HG03521 (cell line): ENCODE data around the gene ESYT2.

Source experiments
- ATAC-seq: cut with Tn5 transposase; IDR thresholded peaks from one replicate; pipeline ENCODE4 v1.9.1; 2021; ENCODE audit warnings: mild to moderate bottlenecking, moderate library complexity; ENCODE audit not compliant: unreplicated experiment

Gene ESYT2

GRCh38 chr7:158745057-158745715 is 84.1 kb downstream of the ESYT2 start:
- no peak for ATAC-seq

DNA sequence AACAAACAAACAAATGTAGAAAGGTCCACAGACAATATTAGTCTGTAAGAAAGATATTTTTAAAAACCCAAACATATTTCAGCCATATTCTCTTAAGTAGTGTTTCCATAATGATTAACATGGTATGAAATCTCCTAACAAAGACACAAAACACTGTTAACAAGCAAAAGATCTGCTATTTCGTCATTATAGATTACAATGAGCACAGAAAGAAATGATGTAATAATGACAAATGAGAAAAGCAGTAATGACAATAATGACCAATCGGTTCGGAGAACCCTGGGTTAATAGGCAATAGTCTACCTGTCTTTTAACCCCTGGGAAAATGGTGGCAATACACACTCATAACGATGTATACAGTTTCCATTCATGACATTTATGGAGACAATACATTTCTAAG is 85.2 kb downstream of the ESYT2 start:
- ATAC-seq: no peak

DNA sequence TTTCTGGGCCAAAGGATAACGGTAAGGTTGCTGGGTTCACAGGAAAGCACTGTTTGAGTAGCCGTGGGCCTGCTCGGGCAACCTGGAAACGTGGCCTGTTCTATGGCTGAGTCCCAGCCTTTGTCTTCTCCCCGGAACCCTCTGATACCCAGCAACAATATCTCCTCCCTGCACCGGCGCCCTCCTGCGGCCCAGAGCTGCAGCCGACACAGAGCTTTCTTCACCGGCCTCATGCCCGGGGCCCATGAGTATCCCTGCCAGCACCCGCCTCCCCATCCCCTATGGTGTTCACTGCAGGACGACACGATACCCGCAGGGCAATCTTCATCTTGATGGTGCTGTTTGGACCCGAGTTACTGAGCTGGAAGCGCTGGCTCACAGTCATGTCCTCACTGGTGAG is 86.1 kb downstream of the ESYT2 start:
- ATAC-seq: no peak

DNA sequence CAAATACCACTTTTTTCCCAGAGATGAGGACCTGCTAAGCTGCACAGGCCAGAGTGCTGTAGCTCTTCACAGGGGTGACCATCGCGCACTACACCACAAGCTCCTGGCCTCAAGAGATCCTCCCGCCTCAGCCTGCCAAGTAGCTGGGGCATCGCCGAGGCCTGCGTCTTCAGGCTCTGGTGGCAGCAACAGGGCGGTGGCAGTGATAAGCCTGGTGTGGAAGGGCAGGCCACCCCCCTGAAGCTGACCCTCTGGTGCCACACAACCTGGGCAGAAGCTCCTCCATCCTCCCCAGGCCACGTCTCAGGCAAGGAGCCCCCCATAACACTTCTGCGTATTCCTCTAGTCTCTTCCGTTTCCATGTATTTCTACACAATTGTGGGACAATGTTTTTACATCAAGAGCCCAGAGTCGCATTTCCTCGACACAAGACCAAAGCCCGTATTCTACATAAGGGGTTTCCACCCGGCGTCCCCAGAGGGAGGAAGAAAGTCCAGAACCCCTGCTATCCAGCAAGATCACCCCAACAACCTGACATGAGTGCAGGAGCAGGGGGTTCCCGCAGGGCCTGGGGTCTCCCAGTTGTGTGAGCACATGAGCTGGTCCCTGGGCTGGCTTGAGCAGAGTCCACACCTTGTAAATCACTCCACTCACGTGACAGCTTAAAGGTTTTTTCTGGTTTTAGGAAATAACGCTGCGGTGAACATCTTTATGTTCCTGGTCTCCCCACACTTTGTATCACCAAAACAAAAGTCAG is 87.1 kb downstream of the ESYT2 start:
- ATAC-seq: no peak

- ATAC-seq: no peak
Measured at GRCh38 chr7:158741294-158741666, 88.0 kb downstream of the ESYT2 start.

DNA sequence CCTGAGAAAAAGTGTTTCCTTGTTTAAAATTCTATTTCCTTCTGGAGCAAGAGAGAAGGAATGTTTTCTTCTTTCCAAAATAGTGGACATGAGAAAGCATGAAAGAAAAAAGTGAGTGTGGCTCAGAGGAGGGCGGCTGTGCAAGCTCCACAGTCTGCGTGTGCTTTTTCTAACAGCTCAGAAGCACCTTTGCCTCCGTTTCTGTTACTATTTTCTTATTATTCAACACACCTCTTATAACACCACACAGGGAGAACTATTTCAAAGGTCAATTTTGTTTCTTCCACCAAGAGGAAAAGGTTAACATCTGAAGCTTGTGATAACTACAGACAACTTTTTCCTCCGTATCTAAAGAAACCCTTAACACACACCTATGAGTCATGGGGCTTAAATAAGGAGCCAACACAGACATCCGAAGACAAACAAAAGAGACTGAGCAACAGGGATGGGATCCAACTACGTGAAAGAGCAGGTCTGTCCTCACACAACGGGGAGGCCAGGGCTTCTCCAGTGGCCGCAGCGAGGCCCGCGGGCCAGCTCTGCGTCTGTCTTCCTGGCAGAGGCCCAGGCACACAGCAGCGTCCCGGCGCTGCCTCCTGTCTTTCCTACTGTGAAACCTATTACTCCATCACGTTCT is 88.5 kb downstream of the ESYT2 start:
- no peak for ATAC-seq

GRCh38 chr7:158740013-158740656 is 89.2 kb downstream of the ESYT2 start:
- ATAC-seq: no peak

GRCh38 chr7:158738841-158739240 is 90.5 kb downstream of the ESYT2 start:
- no peak for ATAC-seq

GRCh38 chr7:158737064-158737695 is 92.1 kb downstream of the ESYT2 start:
- no peak for ATAC-seq

DNA sequence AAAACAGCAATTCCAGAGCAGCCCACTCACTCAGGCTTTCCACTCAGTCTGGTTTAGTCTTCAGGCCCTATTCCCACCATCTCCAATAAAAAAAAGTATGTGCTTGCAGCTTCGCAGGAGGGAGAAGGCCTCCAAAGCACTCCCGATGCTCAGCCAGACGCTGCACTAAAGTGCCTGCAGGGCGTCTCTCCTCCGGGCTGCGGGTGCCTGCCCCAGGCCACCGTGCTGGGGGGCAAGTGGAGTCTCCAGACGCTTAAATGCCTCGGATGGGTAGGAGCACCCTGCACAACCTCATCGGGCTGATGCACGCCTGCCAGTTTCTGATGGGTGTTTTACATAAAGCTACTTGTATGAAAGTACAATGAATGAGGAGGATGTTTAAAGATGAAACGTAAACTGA is 93.4 kb downstream of the ESYT2 start:
- ATAC-seq: no peak

DNA sequence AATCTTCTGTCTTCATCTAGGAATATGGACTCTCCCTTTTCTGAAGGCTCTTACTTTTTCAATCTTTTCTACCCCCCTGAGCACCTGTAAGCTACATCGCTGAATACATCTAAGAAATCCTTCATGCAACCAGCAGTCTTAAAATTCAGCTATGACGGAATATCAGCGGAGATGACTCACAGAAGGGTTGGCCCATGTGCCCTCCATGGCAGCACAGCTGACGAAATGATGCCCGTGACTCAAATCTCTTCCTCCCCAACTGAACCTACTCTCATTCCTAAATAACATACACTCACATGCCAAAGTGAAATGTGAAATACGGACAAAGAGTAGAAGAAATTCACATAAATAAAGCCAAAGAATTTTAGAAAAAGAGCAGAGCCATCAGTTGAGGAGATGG is 94.4 kb downstream of the ESYT2 start:
- no peak for ATAC-seq

DNA sequence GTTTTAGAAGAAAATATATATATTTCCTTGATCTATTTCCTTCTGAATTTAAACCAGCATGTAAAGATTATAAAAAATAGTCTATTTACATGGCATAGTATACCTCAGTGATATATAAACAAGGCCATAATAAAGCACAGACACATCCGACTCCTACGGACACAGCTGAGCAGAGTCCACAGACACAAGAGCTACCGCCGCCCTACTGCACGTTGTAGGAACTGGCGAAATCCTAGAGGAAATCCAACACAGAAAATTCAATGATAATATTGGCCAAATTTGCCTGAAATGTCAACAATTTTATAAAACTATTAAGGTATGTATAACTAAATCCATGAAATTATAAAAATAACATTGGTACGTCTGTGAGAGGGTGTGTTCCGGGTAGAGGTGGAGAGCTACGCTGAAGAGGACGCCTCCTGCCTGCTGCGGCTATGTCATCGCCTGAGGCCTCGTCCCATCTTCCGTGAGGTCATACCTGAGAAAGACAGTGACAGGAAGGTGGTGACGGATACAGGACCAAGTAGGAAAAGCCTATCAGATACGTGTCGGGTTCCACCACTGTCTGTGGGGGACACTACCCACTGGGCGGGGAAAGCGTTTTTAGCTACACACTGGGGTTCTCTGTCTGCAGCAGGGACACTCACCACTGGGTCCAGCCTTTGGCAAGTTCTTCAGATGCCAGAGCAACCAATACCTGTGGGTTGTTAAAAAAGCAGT is 95.4 kb downstream of the ESYT2 start:
- ATAC-seq: no peak

- ATAC-seq: no peak
Measured at GRCh38 chr7:158733220-158733519, 96.1 kb downstream of the ESYT2 start.

DNA sequence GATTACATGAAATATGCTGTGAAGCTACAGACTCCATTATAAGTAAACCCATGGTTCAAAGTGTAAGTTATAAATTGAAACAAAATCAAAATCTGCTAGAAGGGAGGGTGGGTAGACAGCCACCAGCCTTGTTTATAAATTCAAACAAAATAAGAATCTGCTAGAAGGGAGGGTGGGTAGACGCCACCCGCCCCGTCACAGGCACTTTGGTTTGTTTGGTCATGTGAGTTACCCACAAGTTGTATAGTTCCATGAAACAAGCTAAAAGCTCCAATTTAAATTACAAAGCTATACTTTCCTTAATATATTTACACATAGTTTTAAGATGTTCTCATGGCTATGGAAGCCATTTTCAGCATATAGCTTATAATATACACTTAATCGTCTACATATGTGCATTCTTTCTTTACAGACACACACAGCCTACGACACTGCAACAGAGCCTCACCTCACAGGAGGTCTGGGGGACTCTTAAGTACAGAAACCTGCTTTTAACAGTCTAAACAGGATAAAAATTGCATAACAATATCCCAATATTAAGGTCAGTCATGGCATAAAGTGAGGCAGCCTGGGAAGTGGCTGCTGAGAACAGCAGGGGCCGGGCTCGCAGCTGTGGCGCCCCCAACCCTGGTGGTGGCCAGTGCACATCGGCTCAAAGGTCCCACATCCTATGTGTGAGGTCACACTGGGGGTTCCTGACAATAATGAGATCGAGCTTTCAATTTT is 96.7 kb downstream of the ESYT2 start:
- no peak for ATAC-seq

GRCh38 chr7:158731761-158732160 is 97.5 kb downstream of the ESYT2 start:
- ATAC-seq: no peak

GRCh38 chr7:158730383-158731346 is 98.6 kb downstream of the ESYT2 start:
- no peak for ATAC-seq

GRCh38 chr7:158729646-158730382 is 99.5 kb downstream of the ESYT2 start:
- ATAC-seq: no peak

DNA sequence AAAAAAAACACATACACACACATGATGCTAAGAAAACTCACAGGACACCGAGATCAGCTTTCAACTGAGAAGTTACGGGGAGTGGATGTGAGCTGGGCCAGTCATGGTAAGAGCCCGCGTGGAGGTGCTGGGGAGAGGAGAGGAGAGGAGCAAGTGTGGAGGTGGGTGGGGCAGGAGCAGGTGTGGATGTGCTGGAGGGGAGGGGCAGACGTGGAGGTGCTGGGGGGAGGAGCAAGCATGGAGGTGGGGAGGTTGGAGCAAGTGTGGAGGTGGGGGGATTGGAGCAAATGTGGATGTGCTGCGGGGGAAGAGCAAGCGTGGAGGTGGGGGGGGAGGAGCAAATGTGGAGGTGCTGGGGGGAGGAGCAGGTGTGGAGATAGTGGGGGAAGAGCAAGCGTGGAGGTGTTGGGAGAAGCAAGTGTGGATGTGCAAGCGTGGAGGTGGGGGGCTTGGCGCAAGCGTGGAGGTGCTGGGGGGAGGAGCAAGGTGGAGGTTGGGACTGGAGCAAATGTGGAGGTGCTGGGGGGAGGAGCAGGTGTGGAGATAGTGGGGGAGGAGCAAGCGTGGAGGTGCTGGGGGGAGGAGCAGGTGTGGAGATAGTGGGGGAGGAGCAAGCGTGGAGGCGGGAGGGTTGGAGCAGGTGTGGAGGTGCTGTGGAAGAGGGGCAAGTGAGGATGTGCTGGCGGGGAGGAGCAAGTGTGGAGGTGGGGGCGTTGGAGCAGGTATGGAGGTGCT is 100.2 kb downstream of the ESYT2 start:
- ATAC-seq: no peak
